HG02623 (cell line): ENCODE results near the gene FBXW11.
"Not testable (repeated sequence)": the region's sequence is repeated elsewhere in the genome, so short reads cannot be mapped to it uniquely, and the experiment has no call there.

ENCODE experiments used
- ATAC-seq: cut with Tn5 transposase; IDR thresholded peaks from one replicate; pipeline ENCODE4 v1.9.1; 2021; ENCODE audit warnings: moderate library complexity; ENCODE audit not compliant: unreplicated experiment

Gene FBXW11

DNA sequence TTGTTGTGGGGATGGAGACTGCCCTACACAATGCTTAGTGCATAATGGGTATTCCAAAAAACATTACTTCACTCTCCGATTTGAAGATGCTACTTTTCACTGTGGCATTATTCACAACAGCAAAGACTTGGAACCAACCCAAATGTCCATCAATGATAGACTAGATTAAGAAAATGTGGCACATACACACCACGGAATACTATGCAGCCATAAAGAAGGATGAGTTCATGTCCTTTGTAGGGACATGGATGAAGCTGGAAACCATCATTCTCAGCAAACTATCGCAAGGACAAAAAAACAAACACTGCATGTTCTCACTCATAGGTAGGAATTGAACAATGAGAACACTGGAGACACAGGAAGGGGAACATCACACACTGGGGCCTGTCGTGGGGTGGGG lies 90.7 kb downstream of the FBXW11 start:
- ATAC-seq = not testable (repeated sequence)

- no peak for ATAC-seq
Observed at GRCh38 chr5:171914726-171915338, 91.6 kb downstream of the FBXW11 start.

- ATAC-seq = no peak
Observed at GRCh38 chr5:171913987-171914273, 92.5 kb downstream of the FBXW11 start.

DNA sequence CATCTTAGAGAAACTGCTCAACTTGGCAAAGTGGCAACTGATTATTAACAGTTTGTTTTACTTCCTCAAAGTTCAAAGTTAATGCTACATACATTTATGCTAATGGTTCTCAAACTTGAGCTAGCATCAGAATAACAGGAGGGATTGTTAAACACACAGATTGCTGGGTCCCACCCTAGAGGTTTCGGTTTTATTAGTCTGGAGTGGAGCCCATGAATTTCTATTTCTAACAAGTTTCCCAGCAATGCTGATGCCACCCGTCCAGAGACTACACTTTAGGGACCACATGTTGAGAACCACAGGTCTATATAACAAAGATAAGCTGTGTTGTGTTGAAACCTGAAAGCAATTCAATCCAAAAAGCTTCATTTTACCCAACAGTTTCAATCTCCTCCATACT lies 95.3 kb downstream of the FBXW11 start:
- no peak for ATAC-seq

GRCh38 chr5:171908638-171909037 lies 97.8 kb downstream of the FBXW11 start:
- no peak for ATAC-seq

DNA sequence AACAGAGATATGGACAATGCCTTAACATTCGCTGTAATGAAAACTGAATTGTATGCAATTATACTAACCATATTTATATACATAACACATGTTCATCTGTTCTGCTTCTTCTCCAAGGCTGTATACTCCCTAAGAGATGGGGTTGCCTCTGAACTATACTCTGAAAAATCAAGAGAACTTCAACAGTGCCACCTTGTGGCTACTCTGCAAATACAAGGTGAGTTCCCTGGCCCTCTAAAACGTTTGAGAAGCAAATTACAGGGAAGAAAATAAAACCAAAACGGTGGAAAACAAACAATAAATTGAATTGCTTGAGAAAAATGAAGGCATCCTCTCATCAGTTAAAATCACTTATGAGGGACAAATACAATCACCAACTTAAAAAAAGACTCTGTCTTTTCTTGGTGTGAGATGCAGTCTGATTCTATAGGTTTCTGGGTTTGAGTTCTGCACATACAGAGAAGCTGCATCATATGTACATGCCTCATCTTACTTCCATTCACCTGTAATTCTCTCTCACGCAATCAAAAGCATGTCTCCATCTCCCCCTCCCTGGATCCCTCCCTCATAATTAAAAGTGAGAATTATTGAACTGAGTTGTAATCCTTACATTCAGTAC lies 98.6 kb downstream of the FBXW11 start:
- ATAC-seq = peak; percentile 50

GRCh38 chr5:171906703-171907590 lies 99.5 kb downstream of the FBXW11 start:
- peak; percentile 36 for ATAC-seq

DNA sequence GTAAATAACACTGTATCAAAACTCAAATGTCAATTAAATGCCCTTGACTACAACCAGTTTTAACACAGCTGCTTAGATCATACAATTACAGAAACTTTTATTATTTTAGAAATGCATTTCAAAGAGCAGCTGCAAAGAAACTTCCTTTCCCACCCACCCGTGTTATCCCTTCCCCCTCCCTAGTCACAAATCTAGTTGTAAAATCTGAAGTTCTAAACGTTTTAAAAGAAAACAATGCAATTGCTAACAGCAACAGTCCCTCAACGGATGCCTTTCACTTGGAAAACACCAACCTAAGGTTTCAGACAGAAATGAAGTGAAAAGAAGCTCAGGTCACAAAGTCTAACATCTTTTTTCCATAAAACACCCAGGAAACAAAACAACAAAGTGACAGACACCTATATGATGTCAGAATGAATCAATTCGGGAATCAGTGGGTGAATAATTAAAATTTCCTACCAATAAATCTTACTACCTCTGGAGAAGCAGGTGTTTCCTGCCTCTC lies 100.3 kb downstream of the FBXW11 start:
- ATAC-seq = no peak

DNA sequence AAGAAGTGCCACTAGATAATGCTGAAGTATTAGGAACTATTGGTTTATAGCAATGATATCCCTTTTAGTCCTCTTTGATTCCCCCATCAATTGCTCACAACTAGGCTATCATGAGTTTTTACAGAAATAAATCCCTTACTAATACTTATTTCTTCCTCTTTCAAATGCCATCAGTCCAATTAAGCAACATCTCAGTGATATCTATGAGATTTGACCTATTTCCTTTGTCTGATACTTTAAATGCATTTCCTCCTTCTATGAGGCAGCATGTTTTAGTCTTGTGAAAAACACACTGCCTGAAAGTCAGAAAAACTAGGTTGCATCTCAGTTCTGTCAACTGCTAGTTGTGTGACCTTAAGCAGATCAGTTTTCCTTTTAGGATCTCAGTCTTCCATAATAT lies 101.6 kb downstream of the FBXW11 start:
- ATAC-seq = no peak

DNA sequence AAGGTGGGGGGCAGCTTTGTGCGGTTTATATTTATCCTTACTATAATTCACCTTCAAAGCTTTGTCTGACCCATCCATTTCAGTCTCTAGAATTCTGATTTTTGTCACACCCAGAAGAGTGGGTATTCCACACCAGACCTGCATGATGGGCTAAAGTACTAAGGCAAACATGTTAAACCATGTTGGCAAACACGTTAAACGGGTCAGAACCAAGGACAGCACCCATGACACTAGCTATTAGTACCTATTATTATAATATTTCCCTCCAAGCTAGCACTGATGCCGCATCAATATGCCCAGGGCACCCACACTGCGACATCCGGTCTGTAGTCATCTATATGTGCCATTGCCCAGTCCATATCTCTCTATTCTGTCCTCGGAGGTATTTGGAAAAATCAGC lies 104.7 kb downstream of the FBXW11 start:
- no peak for ATAC-seq

DNA sequence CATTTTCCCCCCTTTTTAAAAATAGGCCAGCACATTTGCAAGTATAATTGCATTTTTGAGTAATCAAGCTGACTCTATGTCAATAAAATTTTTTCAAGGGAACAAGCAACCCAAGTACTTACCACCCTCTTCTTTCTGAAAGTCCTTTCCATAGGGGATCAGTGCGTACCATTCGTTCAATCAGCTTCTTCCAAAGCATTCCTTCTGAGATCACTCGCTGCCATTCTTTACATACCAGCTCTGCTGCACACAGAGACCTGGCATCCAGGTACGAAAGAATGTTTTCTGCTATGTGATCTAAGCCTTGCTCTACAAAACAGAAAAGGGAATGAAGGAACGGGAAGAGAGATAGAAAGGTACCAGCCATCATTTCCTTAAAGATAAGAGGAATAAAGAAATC lies 106.6 kb downstream of the FBXW11 start:
- ATAC-seq = no peak

- no peak for ATAC-seq
Observed at GRCh38 chr5:171898879-171899278, 107.6 kb downstream of the FBXW11 start.

GRCh38 chr5:171898386-171898785 lies 108.1 kb downstream of the FBXW11 start:
- ATAC-seq = no peak

DNA sequence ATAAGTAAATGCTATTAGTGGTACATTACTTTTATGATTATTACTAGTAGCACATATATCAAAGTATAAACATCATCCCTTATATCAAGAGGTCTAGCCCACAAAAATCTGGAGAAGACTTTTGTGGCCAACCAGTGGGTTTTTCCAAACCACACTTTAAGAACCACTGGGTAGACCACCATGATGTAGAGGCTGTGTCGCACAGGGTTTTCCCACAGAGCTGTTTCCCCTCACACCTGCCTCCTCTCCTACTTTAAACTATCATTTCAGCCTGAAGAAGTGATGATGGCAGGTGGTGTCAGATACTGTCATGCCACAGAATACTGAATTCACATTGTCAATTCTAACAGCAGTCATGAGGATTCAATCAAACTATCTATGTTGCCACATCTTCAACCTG lies 109.2 kb downstream of the FBXW11 start:
- ATAC-seq = no peak

GRCh38 chr5:171895081-171895480 lies 111.4 kb downstream of the FBXW11 start:
- no peak for ATAC-seq

- no peak for ATAC-seq
Observed at GRCh38 chr5:171893290-171893886, 113.0 kb downstream of the FBXW11 start.

DNA sequence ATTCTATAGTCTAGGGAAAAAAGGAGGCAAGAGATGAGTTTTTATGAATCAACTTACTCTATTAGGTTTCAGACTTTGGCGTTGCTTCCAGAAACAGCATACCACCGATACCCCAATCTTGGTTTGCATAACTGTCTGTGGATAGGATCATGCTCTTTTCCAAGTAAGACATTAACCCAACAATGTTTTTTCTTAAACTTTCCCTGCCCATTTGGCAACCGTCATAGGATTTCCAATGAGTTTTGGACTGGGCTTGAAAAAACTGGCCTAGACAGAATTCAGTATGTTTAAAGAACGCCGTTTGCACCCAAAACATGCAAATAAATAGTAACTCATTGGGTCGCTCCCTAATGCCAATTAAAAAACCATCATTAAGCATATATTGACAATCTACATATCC lies 114.8 kb downstream of the FBXW11 start:
- no peak for ATAC-seq

DNA sequence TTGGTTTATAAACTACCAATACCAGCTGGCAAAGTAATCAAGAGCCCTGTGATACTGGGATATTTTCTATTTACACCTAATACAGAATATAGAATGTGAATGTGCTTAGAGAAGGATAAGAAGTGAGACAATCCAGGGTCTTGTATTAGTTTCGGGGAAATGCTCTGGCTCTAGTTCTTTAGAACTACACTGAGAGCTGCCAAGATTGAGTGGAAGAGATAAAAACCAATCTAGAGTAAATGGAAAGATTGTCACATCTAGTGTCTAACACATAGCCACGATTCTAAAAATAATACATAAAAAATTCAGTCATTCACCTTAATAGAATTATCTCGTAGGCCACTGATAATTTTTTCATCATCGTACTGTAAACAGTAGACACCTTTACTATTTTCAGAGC lies 115.3 kb downstream of the FBXW11 start:
- no peak for ATAC-seq

- no peak for ATAC-seq
Observed at GRCh38 chr5:171888051-171888481, 118.4 kb downstream of the FBXW11 start.

GRCh38 chr5:171886037-171886436 lies 120.4 kb downstream of the FBXW11 start:
- ATAC-seq = not testable (repeated sequence)

GRCh38 chr5:171882118-171882517 lies 124.3 kb downstream of the FBXW11 start:
- ATAC-seq = no peak

DNA sequence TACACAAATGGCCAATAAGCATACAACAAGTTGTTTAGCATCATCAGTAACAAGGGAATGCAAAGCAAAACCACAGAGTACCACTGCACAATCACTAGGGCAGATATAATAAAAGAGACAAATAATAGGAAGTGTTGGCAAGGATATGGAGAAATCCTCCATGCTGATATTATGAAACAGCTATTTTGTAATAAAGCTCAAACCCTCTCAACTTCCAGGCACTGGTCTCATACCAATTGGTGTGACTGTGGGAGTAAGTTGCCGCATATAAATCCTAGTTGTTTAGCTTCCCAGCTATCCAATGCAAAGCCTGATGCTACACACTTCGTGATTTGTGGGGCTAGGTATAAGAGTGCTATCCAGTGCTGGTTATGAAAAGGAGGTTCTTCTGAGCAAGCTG lies 132.2 kb downstream of the FBXW11 start:
- ATAC-seq = no peak
